IMR-90 (cell line): ENCODE measurements around the gene CLDN34. TPM values are rescaled to one million over a fixed set of nuclear protein-coding genes. Genes with fewer than 3 reads are reported as not detected.

ENCODE experiments used
- ATAC-seq: fragments of 200-7000 bp; cut with Tn5 transposase; 2 replicates; pipeline ENCODE4 v1.9.1; 2020; ENCODE audit warnings: low read depth, mild to moderate bottlenecking, moderate library complexity
- BruUV-seq: library from RNA; stranded (reverse); fragments of 400-500 nt; replicated peaks from 2 replicates; lab custom pipeline; 2021; lab: Mats Ljungman, UMichigan
- CTCF ChIA-PET: fragments of 300-600 bp; formaldehyde crosslinking; extraction: SDS; loops from one replicate; lab custom pipeline; 2021; ENCODE audit warnings: antibody characterized with exemption; lab: Yijun Ruan, JAX
- POLR2A ChIA-PET: fragments of 300-600 bp; sonication (Branson Sonifier 250); formaldehyde crosslinking; loops from one replicate; lab custom pipeline; 2022; ENCODE audit warnings: antibody characterized with exemption; ENCODE audit not compliant: unreplicated experiment; lab: Charles Lee
- DNase-seq: peaks from one replicate; pipeline ENCODE4 v3.0.0; 2013
- H2AFZ ChIP-seq: replicated peaks from 2 replicates; pipeline ENCODE3; 2013; ENCODE audit warnings: low read length, mild to moderate bottlenecking; ENCODE audit not compliant: poor library complexity
- H2AK5ac ChIP-seq: 2 replicates; pipeline ENCODE4 v1.6.1; 2013; ENCODE audit warnings: low read depth, low read length, inconsistent platforms
- H2AK9ac ChIP-seq: replicated peaks from 2 replicates; pipeline ENCODE3; 2013; ENCODE audit warnings: mild to moderate bottlenecking, low read depth, low read length, moderate library complexity; ENCODE audit not compliant: poor library complexity
- H2BK120ac ChIP-seq: 2 replicates; pipeline ENCODE4 v1.6.1; 2013; ENCODE audit warnings: low read depth, low read length, inconsistent platforms
- H2BK15ac ChIP-seq: 3 replicates; pipeline ENCODE4 v1.6.1; 2013; ENCODE audit warnings: low read depth, low read length, inconsistent platforms
- H2BK20ac ChIP-seq: 2 replicates; pipeline ENCODE4 v1.6.1; 2013; ENCODE audit warnings: low read depth, mild to moderate bottlenecking, inconsistent platforms, low read length, moderate library complexity
- H2BK5ac ChIP-seq: 2 replicates; pipeline ENCODE4 v1.6.1; 2013; ENCODE audit warnings: mild to moderate bottlenecking, low read depth, low read length, inconsistent platforms; ENCODE audit not compliant: poor library complexity, severe bottlenecking
- H3K14ac ChIP-seq: replicated peaks from 2 replicates; pipeline ENCODE4 v1.6.1; 2013; ENCODE audit warnings: low read depth, low read length, inconsistent platforms
- H3K18ac ChIP-seq: 2 replicates; pipeline ENCODE4 v1.6.1; 2013; ENCODE audit warnings: low read depth, low read length, control low read depth
- H3K23ac ChIP-seq: 2 replicates; pipeline ENCODE4 v1.6.1; 2013; ENCODE audit warnings: low read depth, low read length, inconsistent platforms
- H3K27ac ChIP-seq: 2 replicates; pipeline ENCODE4 v1.5.1; 2013; ENCODE audit warnings: mild to moderate bottlenecking, control low read depth, low read length; ENCODE audit not compliant: insufficient read depth
- H3K27me3 ChIP-seq: 2 replicates; pipeline ENCODE4 v1.6.1; 2013; ENCODE audit warnings: low read length; ENCODE audit not compliant: control insufficient read depth, insufficient read depth
- H3K36me3 ChIP-seq: 2 replicates; pipeline ENCODE4 v1.6.1; 2013; ENCODE audit warnings: low read length, mixed read lengths; ENCODE audit not compliant: control insufficient read depth, insufficient read depth
- H3K4ac ChIP-seq: 2 replicates; pipeline ENCODE4 v1.6.1; 2013; ENCODE audit warnings: low read depth, low read length, inconsistent platforms
- H3K4me1 ChIP-seq: 2 replicates; pipeline ENCODE4 v1.6.1; 2013; ENCODE audit warnings: low read length, mixed read lengths; ENCODE audit not compliant: control insufficient read depth, insufficient read depth
- H3K4me2 ChIP-seq: 2 replicates; pipeline ENCODE4 v1.6.1; 2013; ENCODE audit warnings: low read depth, mild to moderate bottlenecking, control low read depth, low read length, moderate library complexity
- H3K4me3 ChIP-seq: 2 replicates; pipeline ENCODE4 v1.5.1; 2013; ENCODE audit warnings: low read depth, mild to moderate bottlenecking, control low read depth, low read length, moderate library complexity; ENCODE audit not compliant: insufficient read depth
- H3K56ac ChIP-seq: 2 replicates; pipeline ENCODE4 v1.6.1; 2013; ENCODE audit warnings: low read length, inconsistent platforms; ENCODE audit not compliant: insufficient read depth; ENCODE audit errors: extremely low read depth
- H3K79me1 ChIP-seq, 2 experiments: 2 replicates each; pipeline ENCODE4 v1.6.1; 2013; ENCODE audit warnings: low read length in 2 of 2, inconsistent platforms in 1 of 2, low read depth in 1 of 2
- H3K9ac ChIP-seq: 2 replicates; pipeline ENCODE4 v1.6.1; 2013; ENCODE audit warnings: low read depth, low read length, control low read depth
- H3K9me1 ChIP-seq: 2 replicates; pipeline ENCODE4 v1.6.1; 2013; ENCODE audit warnings: low read length, inconsistent platforms; ENCODE audit not compliant: insufficient read depth
- H3K9me3 ChIP-seq: 2 replicates; pipeline ENCODE4 v1.6.1; 2013; ENCODE audit warnings: low read length; ENCODE audit not compliant: control insufficient read depth, insufficient read depth
- H4K20me1 ChIP-seq: 2 replicates; pipeline ENCODE4 v1.6.1; 2013; ENCODE audit warnings: low read length, inconsistent platforms; ENCODE audit not compliant: insufficient read depth
- H4K5ac ChIP-seq: 2 replicates; pipeline ENCODE4 v1.6.1; 2013; ENCODE audit warnings: mild to moderate bottlenecking, low read depth, low read length, control low read depth
- H4K8ac ChIP-seq, 2 experiments: 2 replicates each; pipeline ENCODE4 v1.6.1; 2013; ENCODE audit warnings: low read depth in 2 of 2, low read length in 2 of 2, control low read depth in 1 of 2, inconsistent platforms in 1 of 2
- H4K91ac ChIP-seq: 2 replicates; pipeline ENCODE4 v1.6.1; 2013; ENCODE audit warnings: low read depth, low read length, inconsistent platforms; ENCODE audit not compliant: insufficient read depth
- CTCF ChIP-seq: conservative IDR thresholded peaks from 2 replicates; pipeline ENCODE4 v1.5.1; 2012; ENCODE audit warnings: mild to moderate bottlenecking, low read depth, low read length, improper control_type of control experiment
- MAFK ChIP-seq: IDR thresholded peaks from 2 replicates; pipeline ENCODE4 v1.6.1; 2012; ENCODE audit warnings: low read depth, low read length, improper control_type of control experiment
- POLR2A ChIP-seq: IDR thresholded peaks from 2 replicates; pipeline ENCODE4 v1.6.1; 2012; ENCODE audit warnings: mild to moderate bottlenecking, low read depth, low read length
- WGBS, 2 experiments: methylation state at CpG; one replicate each; pipeline versions ENCODE4 v1.1.5 to v1.1.7; 2013; ENCODE audit warnings: missing lambda C conversion rate in 2 of 2; ENCODE audit not compliant: insufficient read length in 1 of 2; ENCODE audit errors: extremely low coverage in 2 of 2; 5-methylcytosine and 5-hydroxymethylcytosine counted together
- dilution Hi-C: fragments of 300-500 bp; cut with HindIII; formaldehyde crosslinking; loops from one replicate; pipeline ENCODE4 v1.14.3; 2018; ENCODE audit warnings: low sequenced_read_pairs; ENCODE audit not compliant: unreplicated experiment
- in situ Hi-C: fragments of 300-500 bp; cut with MboI; formaldehyde crosslinking; loops from 3 replicates; pipeline ENCODE4 v1.14.3; 2019; ENCODE audit warnings: low sequenced_read_pairs, inconsistent platforms, mixed read lengths
- intact Hi-C: fragments of 100-400 bp; cut with micrococcal nuclease; formaldehyde crosslinking; loops from 2 replicates; pipeline ENCODE4 v1.10.0; 2022
- polyA plus RNA-seq, 3 experiments: library from polyadenylated mRNA; depleted of rRNA; stranded (reverse); fragments of >200 nt; gene quantifications; 2 replicates each; pipeline ENCODE4 v1.2.3, GENCODE V29; 2012; ENCODE audit warnings: low replicate concordance in 1 of 3
- total RNA-seq: library from RNA; depleted of rRNA; stranded (reverse); fragments of >200 nt; gene quantifications from 2 replicates; pipeline ENCODE4 v1.2.3, GENCODE V29; 2012

Gene CLDN34
- total and polyA plus RNA-seq, 2 of the 4 experiments (the other 2 are of a cell fraction) = 0.14 TPM; not detected in 1

- Histone ChIP-seq H3K4me1 (peaks cover 6% of the 10 kb centered on the region), H3K27me3 (no peaks in the 10 kb centered on the region), H3K56ac (no peak overlapping the region), H3K14ac (no peak overlapping the region), H2BK20ac (no peak overlapping the region), H2AK9ac (no peak overlapping the region), H4K5ac (no peak overlapping the region), H2AFZ (peak overlapping the region; percentile 68), H2BK15ac (no peak overlapping the region), H3K23ac (no peak overlapping the region), H3K4ac (no peak overlapping the region), H3K9me3 (no peaks in the 10 kb centered on the region), H3K79me1 (peaks cover 0 to 4% of the 10 kb centered on the region in 2 experiments; a peak in 2 of 4 replicates), H3K9me1 (no peaks in the 10 kb centered on the region), H2BK5ac (peak overlapping the region; percentile 40), H3K9ac (no peak overlapping the region), H3K36me3 (no peaks in the 10 kb centered on the region), H2BK120ac (no peak overlapping the region), H3K27ac (peak overlapping the region; percentile 45; the same call in 1 of the 2 replicates), H4K20me1 (no peaks in the 10 kb centered on the region), H3K4me3 (peak overlapping the region; percentile 74), H2AK5ac (no peak overlapping the region), H4K8ac (no peak overlapping the region), H3K4me2 (no peak overlapping the region), H3K18ac (no peak overlapping the region), H4K91ac (no peak overlapping the region)
- CTCF ChIA-PET = no interaction called here
- peak; percentile 3 for ATAC-seq
- POLR2A ChIA-PET = no interaction called here
- in situ Hi-C loops (no loop called here), dilution Hi-C loops (no loop called here), intact Hi-C loops (loop anchor here (5.0 kb wide), 1 partner anchor 102 kb away; no protein-coding TSS in a partner anchor)
- no peak for TF ChIP-seq POLR2A
- no peak for TF ChIP-seq CTCF
- TF ChIP-seq MAFK = no peak
- BruUV-seq = no TSS peak
- DNase-seq = no peak
- WGBS, 2 experiments = 36% methylated on average over 15 of the region's 71 CpGs; no CpG with 5 or more reads in 1 of the 2 experiments
These were observed 48.2 kb downstream of the CLDN34 start for GRCh38 chrX:10015355-10015722.
